Brain pericyte (primary cell): Measurements from ENCODE around the gene FAM184A.

Source experiments
- DNase-seq: peaks from one replicate; pipeline ENCODE4 v3.0.0-alpha.2; 2012; ENCODE audit warnings: low read depth, low spot score

The FAM184A gene

GRCh38 chr6:118968416-118968815 is 110.0 kb downstream of the FAM184A start:
- no peak for DNase-seq

GRCh38 chr6:118967239-118967638 is 111.2 kb downstream of the FAM184A start:
- no peak for DNase-seq

- no peak for DNase-seq
These were observed 112.6 kb downstream of the FAM184A start for GRCh38 chr6:118965843-118966370.

DNA sequence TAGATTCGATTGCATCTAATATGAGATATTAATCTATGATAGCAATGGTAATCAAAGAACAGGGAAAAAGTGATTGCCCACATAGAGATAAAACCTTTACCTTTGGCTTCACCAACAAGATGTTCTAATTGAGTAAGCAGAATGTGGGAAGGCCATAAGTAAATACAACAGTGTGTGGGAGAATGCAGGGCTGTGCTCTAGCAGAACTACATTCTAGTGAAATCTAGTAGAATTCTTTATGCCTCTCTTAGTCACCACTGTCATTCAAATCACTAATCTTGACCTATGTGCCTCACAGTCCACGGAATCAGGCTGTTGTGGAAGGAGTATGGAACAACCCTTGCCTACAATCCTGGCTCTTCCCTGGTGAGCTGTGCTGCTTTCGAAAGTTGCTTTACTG is 113.1 kb downstream of the FAM184A start:
- DNase-seq = no peak

- DNase-seq = no peak
These were observed 115.5 kb downstream of the FAM184A start for GRCh38 chr6:118963003-118963402.

GRCh38 chr6:118959903-118960302 is 118.6 kb downstream of the FAM184A start:
- DNase-seq = no peak

DNA sequence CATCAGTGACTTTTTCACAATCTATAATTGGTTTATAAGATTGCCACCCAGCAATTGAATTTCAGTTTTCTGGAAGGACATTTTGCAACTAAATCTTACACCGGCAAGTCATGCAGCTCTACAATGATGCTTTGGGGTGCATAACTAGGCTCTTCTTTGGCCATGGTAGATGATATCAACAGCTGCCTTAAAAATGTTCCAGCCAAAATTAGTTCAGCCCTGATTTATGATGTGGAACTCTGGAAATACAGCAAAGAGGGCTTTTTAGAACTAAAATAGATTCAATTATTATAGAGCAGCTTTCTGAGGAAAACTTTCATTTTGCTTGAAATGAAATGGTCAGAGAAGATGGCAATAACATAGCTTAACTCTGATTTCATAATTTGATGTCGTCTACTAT is 125.1 kb downstream of the FAM184A start:
- DNase-seq = no peak

- DNase-seq = no peak
These were observed 125.8 kb downstream of the FAM184A start for GRCh38 chr6:118952683-118953082.

GRCh38 chr6:118945217-118945616 is 133.2 kb downstream of the FAM184A start:
- no peak for DNase-seq

GRCh38 chr6:118940770-118941169 is 137.7 kb downstream of the FAM184A start:
- no peak for DNase-seq

GRCh38 chr6:118939683-118940082 is 138.8 kb downstream of the FAM184A start:
- no peak for DNase-seq

DNA sequence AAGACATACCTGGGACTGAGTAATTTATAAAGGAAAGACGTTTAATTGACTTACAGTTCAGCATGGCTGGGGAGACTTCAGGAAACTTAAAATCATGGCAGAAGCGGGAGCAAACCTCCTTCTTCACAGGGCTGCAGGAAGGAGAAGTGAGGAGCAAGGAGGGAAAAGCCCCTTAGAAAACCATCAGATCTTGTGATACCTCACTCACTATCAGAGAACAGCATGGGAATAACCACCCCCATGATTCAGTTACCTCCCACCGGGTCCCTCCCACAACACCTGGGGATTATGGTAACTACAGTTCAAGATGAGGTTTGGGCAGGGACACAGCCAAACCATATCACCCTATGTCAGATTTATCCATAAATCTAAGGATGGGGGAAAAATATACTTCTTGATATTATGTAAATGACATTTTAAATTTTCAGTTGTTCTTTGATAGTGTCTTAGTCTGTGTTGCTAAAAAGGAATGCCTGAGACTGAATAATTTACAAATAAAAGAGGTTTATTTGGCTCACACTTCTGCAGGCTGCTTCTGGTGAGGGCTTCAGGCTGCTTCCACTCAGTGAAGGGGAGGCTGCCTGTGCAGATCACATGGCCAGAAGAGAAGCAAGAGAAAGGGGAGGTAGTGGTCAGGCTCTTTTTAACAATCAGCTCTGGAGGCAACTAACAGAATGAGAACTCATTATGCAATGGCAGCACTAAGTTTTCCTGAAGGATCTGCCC is 142.3 kb downstream of the FAM184A start:
- no peak for DNase-seq

DNA sequence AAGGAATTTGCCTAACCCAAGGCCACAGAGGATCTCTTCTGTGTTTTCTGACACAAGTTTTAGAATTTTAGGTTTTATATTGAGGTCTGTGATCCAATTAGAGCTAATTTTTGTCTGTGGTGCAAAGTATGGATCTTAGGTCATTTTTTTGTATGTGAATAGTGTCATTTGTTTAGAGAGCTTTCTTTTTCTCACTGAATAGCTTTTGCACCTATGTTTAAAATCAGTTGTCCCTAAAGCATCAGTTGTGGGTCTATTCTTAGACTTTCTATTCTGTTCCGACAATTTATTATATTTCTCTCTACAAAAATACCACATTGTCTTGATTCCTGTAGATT is 143.2 kb downstream of the FAM184A start:
- DNase-seq = no peak

GRCh38 chr6:118934461-118935330 is 143.8 kb downstream of the FAM184A start, which contains the start of gene MCM9:
Gene MCM9, minus strand, starts transcription at chr6:118935159. Its CDS starts 3,436 bp downstream, at chr6:118931723.
- peak; percentile 29 for DNase-seq

DNA sequence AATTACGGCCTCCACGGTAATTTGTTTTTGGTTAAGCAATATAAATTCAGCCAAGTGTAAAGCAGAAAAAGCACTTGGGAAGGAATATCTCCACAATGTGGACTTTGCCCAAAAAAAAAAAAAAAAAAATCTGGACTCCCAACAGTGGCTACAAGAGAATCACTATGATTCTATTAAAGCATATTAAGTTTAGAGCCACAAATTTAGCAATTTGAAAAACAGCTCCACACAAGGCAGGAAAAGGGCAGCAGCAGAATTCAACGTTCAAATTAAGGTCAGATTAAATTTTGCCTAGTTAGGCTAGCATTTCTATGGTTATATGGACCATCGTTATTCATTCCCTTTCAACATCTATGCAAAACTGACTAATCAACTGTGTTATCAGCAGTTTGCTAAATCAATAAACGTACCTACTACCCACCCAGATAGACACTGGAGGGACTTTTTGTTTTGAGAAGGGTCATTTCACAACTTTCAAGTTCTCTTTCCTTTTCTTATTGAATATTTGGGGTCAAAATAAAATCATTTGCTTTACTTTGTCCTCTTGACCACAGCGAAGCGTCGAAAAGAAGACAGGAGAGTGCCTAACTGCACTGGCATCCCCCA is 144.5 kb downstream of the FAM184A start:
- DNase-seq = no peak

DNA sequence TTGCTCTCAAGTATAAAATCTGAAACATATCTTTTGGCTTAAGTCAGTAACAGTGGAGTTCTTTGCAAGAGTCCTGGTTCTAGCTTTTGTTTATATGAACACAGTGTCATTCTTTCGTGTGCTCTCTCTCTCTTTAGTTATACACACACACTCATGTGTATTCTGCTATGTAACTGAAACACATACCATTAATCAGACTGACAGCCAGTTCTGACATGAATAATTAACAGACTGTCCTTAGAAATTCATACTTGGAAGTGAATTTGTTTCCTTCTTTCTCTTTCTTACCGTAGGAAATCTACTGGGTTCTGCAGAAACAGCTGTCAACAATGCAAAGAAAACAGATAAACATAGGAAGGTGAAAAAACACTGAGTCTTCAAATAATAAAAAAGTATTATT is 146.0 kb downstream of the FAM184A start:
- no peak for DNase-seq

DNA sequence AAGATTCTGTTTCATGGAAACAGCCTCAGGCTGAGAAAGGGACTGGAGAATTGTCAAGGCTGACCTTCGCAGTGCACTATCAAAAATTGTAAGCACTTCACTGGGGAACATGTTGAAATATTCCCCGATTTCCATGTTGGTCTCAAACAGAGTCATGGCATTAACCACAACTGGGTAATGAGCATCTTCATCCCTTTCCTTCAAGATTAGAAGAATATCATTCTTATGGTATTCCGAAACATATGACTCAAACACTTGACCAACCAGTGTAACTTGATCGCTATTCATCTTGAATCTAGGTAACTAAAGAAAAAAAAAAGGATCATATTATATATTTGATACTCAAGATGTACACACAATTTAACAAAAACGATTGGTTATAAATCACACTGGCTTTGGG is 147.0 kb downstream of the FAM184A start:
- no peak for DNase-seq

- no peak for DNase-seq
These were observed 147.8 kb downstream of the FAM184A start for GRCh38 chr6:118930680-118931079.

GRCh38 chr6:118923035-118923434 is 155.4 kb downstream of the FAM184A start:
- no peak for DNase-seq

DNA sequence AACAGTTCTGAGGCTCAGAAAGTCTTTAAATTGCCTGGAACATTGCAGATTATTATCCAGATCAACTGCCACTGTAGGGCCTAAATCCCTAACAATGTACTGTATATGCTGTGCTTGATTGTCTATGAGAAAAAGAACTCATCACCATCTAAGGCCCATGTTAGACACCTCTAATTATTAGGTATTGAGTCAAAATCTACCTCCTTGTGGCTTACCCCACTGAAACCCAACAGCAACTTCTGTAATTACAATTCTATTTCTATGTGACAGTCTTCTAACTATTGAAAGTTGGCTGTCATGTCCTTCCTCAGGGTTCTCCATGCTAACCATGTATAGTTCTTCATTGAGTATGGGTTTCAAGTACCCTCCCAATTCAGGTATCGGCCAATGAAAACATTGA is 157.4 kb downstream of the FAM184A start:
- no peak for DNase-seq

DNA sequence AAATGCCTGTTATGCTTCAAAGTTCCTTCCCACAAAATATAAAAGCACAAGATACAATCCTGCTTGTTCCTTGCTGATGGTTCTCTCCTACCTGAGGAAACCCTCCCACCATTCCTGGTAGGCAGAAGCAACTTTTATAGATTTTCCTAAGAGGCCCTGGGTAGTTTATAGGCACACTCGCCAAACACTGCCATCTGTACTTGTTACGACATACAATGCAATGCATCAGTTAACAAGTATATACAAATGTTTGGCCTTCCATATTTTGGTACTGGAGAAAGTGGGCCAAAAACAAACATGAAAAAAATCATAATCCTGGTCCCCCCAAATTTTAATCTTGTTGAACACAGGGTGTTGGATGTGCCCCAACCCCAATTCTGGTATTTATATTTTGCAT is 160.1 kb downstream of the FAM184A start:
- DNase-seq = no peak
